Measurements from ENCODE around the gene CYRIA. TPM values are rescaled to one million over a fixed set of nuclear protein-coding genes. Genes with fewer than 3 reads are reported as not detected.

The CYRIA gene
- total and polyA plus RNA-seq, 10 of the 15 experiments (the other 5 are each of a cell fraction or from before 2014, with no cell fraction given) = 3.0 to 13.1 (median 8.5) TPM

DNA sequence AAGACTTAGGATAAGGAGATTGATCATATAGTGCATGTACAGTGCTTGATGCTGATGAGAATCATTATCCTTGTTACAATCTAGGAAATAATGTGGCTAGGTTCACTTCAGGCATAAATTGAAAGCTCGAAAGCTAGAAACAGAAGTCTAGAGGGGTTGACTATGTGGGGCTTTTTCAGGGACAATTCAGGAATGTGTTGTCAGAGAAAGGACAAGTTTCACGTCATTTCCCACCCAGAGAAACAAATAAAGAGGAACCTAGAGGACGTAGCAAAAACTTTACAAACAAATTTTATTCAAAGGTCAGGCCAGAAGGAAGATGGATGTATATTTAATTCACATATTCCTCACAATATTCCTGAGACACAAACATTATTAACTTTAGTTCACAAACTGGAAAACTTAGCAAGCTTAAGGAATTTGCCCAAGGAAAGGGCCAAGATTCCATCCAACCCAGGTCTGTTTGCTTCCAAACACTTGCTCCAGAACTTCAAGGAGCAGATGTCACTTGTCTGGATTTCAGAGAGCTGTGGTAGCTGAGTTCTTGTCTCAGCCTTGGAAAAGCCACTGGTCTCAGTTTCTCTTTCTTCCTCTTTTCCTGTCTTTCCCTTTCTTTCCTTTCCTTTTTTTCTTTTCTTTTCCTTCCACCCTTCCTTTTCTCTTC, 7.4 kb downstream of the CYRIA start:
- no peaks in the 10 kb centered on the region for H3K79me2 ChIP-seq (ENCODE audit: control insufficient read depth, insufficient read depth, low read length)
- H3K9me3 ChIP-seq (replicated peaks; ENCODE audit: control insufficient read depth, insufficient read depth, low read length) = no peaks in the 10 kb centered on the region
- CTCF ChIA-PET = interaction anchor here (0.6 to 9.4 kb wide), 14 partner anchors 8 to 99 kb away, joined by 3 to 73 read pairs (median 4); no protein-coding TSS in a partner anchor
- H3K27ac ChIP-seq (ENCODE audit: control insufficient read depth, insufficient read depth) = no peak overlapping the region
- peaks cover 45% of the 10 kb centered on the region for H3K4me1 ChIP-seq (ENCODE audit: control insufficient read depth, insufficient read depth, low read length)
- intact Hi-C loops (cut with micrococcal nuclease; ENCODE audit: unreplicated experiment) (loop anchor here (10.0 kb wide), 2 partner anchors 1097 to 1157 kb away; partner anchors contain the start of genes GEN1, MSGN1 and SMC6), in situ Hi-C loops (cut with MboI) (no loop called here)
- ATAC-seq (no peak), FAIRE-seq (no peak), DNase-seq (ENCODE audit: low read depth, low spot score) (no peak)
- H3K27me3 ChIP-seq (replicated peaks in 1 of 2; ENCODE audit: control insufficient read depth in 2 of 2, insufficient read depth in 2 of 2, low read length in 1 of 2) = peaks cover 0 to 2% of the 10 kb centered on the region in 2 experiments; a peak in 1 of 4 replicates
- H3K4me2 ChIP-seq (ENCODE audit: control insufficient read depth, insufficient read depth) = no peak overlapping the region
- no peaks in the 10 kb centered on the region for H3K36me3 ChIP-seq (ENCODE audit: control insufficient read depth in 2 of 2, insufficient read depth in 2 of 2, low read length in 1 of 2)
- BruUV-seq (replicated peaks) = no TSS peak
- H3K4me3 ChIP-seq = no peak overlapping the region
- RAD21 ChIA-PET (ENCODE audit: unreplicated experiment) = interaction anchor here (1.2 to 13.0 kb wide), 11 partner anchors 6 to 98 kb away, joined by 3 to 202 read pairs (median 5); partner anchors contain the start of gene CYRIA
- SMC1A ChIA-PET (ENCODE audit: uncharacterized antibody, unreplicated experiment) = interaction anchor here (0.5 to 17.8 kb wide), 15 partner anchors 4 to 1164 kb away, joined by 3 to 302 read pairs (median 12); partner anchors contain the start of gene CYRIA
- H4K20me1 ChIP-seq (ENCODE audit: control insufficient read depth, insufficient read depth) = no peaks in the 10 kb centered on the region
- POLR2A ChIA-PET = interaction anchor here (1.0 to 11.7 kb wide), 9 partner anchors 4 to 69 kb away, joined by 3 to 187 read pairs (median 9); partner anchors contain the start of gene CYRIA
- H2AFZ ChIP-seq (ENCODE audit: control insufficient read depth, low read depth, low read length) = no peak overlapping the region
- no peak overlapping the region for H3K9ac ChIP-seq (ENCODE audit: control insufficient read depth, insufficient read depth, low read length)
- WGBS (ENCODE audit: insufficient coverage, insufficient replicate concordance, low lambda C conversion rate, missing lambda C conversion rate) = 52% methylated on average over 3 of the region's 3 CpGs
- TF ChIP-seq CREB1 (IDR thresholded peaks at IDR 0.05; ENCODE audit: low read depth) (peak; percentile 27; the same call in 1 of the 2 replicates), ESRRA (IDR thresholded peaks at IDR 0.05; ENCODE audit: low read length) (no peak), IKZF2 (IDR thresholded peaks at IDR 0.05) (peak in 1 of 2 experiments; percentile 49; a peak in 3 of 4 replicates), TCF3 (IDR thresholded peaks at IDR 0.05; ENCODE audit: borderline replicate concordance, insufficient read depth, low read depth, low read length) (no peak), IRF4 (IDR thresholded peaks at IDR 0.05; ENCODE audit: low read depth, low read length) (no peak), CREM (IDR thresholded peaks at IDR 0.05; ENCODE audit: low read depth) (0 out of 2 replicates have a peak, but pooled peaks have one; percentile 30), NFYB (IDR thresholded peaks at IDR 0.05; ENCODE audit: insufficient read depth, low read depth, low read length) (no peak), TCF12 (IDR thresholded peaks at IDR 0.05; ENCODE audit: low read depth, low read length) (no peak), RELA (IDR thresholded peaks at IDR 0.05; ENCODE audit: borderline replicate concordance, partially characterized antibody) (no peak), BHLHE40 (IDR thresholded peaks at IDR 0.05; ENCODE audit: borderline replicate concordance in 1 of 2, low read depth in 2 of 2, low read length in 1 of 2) (no peak), NFYA (IDR thresholded peaks at IDR 0.05; ENCODE audit: borderline replicate concordance, low read depth, low read length) (no peak), ZSCAN29 (IDR thresholded peaks at IDR 0.05) (no peak), RAD51 (IDR thresholded peaks at IDR 0.05) (no peak)
- TF ChIP-seq, protein P1, sequence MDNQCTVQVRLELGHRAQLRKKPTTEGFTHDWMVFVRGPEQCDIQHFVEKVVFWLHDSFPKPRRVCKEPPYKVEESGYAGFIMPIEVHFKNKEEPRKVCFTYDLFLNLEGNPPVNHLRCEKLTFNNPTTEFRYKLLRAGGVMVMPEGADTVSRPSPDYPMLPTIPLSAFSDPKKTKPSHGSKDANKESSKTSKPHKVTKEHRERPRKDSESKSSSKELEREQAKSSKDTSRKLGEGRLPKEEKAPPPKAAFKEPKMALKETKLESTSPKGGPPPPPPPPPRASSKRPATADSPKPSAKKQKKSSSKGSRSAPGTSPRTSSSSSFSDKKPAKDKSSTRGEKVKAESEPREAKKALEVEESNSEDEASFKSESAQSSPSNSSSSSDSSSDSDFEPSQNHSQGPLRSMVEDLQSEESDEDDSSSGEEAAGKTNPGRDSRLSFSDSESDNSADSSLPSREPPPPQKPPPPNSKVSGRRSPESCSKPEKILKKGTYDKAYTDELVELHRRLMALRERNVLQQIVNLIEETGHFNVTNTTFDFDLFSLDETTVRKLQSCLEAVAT (IDR thresholded peaks at IDR 0.05) = no peak
- TF ChIP-seq, protein P2, sequence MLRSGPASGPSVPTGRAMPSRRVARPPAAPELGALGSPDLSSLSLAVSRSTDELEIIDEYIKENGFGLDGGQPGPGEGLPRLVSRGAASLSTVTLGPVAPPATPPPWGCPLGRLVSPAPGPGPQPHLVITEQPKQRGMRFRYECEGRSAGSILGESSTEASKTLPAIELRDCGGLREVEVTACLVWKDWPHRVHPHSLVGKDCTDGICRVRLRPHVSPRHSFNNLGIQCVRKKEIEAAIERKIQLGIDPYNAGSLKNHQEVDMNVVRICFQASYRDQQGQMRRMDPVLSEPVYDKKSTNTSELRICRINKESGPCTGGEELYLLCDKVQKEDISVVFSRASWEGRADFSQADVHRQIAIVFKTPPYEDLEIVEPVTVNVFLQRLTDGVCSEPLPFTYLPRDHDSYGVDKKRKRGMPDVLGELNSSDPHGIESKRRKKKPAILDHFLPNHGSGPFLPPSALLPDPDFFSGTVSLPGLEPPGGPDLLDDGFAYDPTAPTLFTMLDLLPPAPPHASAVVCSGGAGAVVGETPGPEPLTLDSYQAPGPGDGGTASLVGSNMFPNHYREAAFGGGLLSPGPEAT (IDR thresholded peaks at IDR 0.05; ENCODE audit: low read depth) = 0 out of 2 replicates have a peak, but pooled peaks have one; percentile 12
- TF ChIP-seq, protein P3, sequence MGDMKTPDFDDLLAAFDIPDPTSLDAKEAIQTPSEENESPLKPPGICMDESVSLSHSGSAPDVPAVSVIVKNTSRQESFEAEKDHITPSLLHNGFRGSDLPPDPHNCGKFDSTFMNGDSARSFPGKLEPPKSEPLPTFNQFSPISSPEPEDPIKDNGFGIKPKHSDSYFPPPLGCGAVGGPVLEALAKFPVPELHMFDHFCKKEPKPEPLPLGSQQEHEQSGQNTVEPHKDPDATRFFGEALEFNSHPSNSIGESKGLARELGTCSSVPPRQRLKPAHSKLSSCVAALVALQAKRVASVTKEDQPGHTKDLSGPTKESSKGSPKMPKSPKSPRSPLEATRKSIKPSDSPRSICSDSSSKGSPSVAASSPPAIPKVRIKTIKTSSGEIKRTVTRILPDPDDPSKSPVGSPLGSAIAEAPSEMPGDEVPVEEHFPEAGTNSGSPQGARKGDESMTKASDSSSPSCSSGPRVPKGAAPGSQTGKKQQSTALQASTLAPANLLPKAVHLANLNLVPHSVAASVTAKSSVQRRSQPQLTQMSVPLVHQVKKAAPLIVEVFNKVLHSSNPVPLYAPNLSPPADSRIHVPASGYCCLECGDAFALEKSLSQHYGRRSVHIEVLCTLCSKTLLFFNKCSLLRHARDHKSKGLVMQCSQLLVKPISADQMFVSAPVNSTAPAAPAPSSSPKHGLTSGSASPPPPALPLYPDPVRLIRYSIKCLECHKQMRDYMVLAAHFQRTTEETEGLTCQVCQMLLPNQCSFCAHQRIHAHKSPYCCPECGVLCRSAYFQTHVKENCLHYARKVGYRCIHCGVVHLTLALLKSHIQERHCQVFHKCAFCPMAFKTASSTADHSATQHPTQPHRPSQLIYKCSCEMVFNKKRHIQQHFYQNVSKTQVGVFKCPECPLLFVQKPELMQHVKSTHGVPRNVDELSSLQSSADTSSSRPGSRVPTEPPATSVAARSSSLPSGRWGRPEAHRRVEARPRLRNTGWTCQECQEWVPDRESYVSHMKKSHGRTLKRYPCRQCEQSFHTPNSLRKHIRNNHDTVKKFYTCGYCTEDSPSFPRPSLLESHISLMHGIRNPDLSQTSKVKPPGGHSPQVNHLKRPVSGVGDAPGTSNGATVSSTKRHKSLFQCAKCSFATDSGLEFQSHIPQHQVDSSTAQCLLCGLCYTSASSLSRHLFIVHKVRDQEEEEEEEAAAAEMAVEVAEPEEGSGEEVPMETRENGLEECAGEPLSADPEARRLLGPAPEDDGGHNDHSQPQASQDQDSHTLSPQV (IDR thresholded peaks at IDR 0.05) = no peak
